ENCODE data around the gene ADAMTS7.

The ADAMTS7 gene

DNA sequence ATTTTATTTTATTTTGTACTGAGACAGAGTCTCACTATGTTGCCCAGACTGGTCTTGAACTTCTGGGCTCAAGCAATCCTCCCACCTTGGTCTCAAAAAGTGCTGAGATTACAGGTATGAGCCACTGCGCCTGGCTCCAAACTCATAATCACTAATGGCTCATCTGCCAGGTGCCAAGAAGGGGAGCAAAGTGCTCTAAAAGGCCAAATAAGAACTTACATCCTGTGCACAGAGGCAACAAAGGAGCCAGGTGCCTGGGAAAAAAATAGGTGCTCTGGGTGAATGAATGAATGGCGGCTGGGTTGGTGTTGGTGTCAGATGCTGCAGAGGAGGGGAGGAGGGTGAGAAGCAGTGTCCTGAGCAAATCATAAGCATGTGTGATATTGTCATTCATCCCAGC lies 25.9 kb upstream of the ADAMTS7 start:
- H3K9me3 ChIP-seq (ENCODE audit: insufficient read depth, low read length, severe bottlenecking), result no peaks in the 10 kb centered on the region
- no peak overlapping the region for H3K9ac ChIP-seq (ENCODE audit: low read depth, low read length)
- no peak overlapping the region for H3K4me2 ChIP-seq (ENCODE audit: insufficient read depth, low read length)
- H3K36me3 ChIP-seq (ENCODE audit: insufficient read depth, low read length), result no peaks in the 10 kb centered on the region
- H3K27ac ChIP-seq (ENCODE audit: low read length), result no peak overlapping the region
- no peaks in the 10 kb centered on the region for H3K79me2 ChIP-seq (ENCODE audit: insufficient read depth, low read length)
- no peak for ATAC-seq (ENCODE audit: insufficient read depth, low read depth)
- no peak for DNase-seq
- H3K4me3 ChIP-seq (ENCODE audit: low read depth in 1 of 2, low read length in 2 of 2), result no peak overlapping the region
- H3K4me1 ChIP-seq (ENCODE audit: insufficient read depth, low read length), result no peaks in the 10 kb centered on the region
- no peak for TF ChIP-seq CTCF (IDR thresholded peaks at IDR 0.05; ENCODE audit: borderline replicate concordance, extremely low read depth, low read length, poor library complexity, severe bottlenecking)
- TF ChIP-seq EZH2 (IDR thresholded peaks at IDR 0.05; ENCODE audit: borderline replicate concordance, low read depth, low read length, severe bottlenecking), result no peak
- no peak overlapping the region for H2AFZ ChIP-seq (ENCODE audit: low read depth, low read length)
- H3K27me3 ChIP-seq (ENCODE audit: insufficient read depth, low read length, poor library complexity), result no peaks in the 10 kb centered on the region
- H4K20me1 ChIP-seq (ENCODE audit: insufficient read depth, low read length), result no peaks in the 10 kb centered on the region

DNA sequence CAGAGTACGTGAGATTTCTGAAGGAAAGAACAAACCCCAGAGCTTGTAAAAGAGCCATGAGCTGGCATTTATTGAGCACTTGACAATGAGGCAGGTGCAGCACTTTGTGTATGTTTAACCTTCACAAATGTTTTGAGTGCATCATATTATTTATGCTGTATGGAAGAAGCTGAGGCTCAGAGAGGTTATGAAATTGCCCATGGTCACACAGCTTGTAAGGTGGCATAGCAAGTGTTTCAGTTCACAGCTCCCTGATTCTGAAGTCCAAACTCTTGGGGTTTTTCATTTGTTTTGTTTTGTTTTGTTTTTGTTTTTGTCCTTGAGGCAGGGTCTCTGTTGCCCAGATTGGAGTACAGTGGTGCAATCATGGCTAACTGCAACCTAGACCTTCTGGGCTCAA lies 25.1 kb upstream of the ADAMTS7 start:
- Histone ChIP-seq H4K20me1 (ENCODE audit: insufficient read depth, low read length) (no peaks in the 10 kb centered on the region), H3K36me3 (ENCODE audit: insufficient read depth, low read length) (no peaks in the 10 kb centered on the region), H3K9ac (ENCODE audit: low read depth, low read length) (no peak overlapping the region), H3K79me2 (ENCODE audit: insufficient read depth, low read length) (no peaks in the 10 kb centered on the region), H2AFZ (ENCODE audit: low read depth, low read length) (no peak overlapping the region), H3K4me2 (ENCODE audit: insufficient read depth, low read length) (no peak overlapping the region), H3K27me3 (ENCODE audit: insufficient read depth, low read length, poor library complexity) (no peaks in the 10 kb centered on the region), H3K27ac (ENCODE audit: low read length) (no peak overlapping the region), H3K9me3 (ENCODE audit: insufficient read depth, low read length, severe bottlenecking) (no peaks in the 10 kb centered on the region), H3K4me3 (ENCODE audit: low read depth in 1 of 2, low read length in 2 of 2) (no peak overlapping the region), H3K4me1 (ENCODE audit: insufficient read depth, low read length) (no peaks in the 10 kb centered on the region)
- DNase-seq (no peak), ATAC-seq (ENCODE audit: insufficient read depth, low read depth) (no peak)
- TF ChIP-seq EZH2 (IDR thresholded peaks at IDR 0.05; ENCODE audit: borderline replicate concordance, low read depth, low read length, severe bottlenecking) (no peak), CTCF (IDR thresholded peaks at IDR 0.05; ENCODE audit: borderline replicate concordance, extremely low read depth, low read length, poor library complexity, severe bottlenecking) (no peak)

- Histone ChIP-seq H3K27me3 (ENCODE audit: insufficient read depth, low read length, poor library complexity) (no peaks in the 10 kb centered on the region), H3K79me2 (ENCODE audit: insufficient read depth, low read length) (no peaks in the 10 kb centered on the region), H3K4me2 (ENCODE audit: insufficient read depth, low read length) (no peak overlapping the region), H4K20me1 (ENCODE audit: insufficient read depth, low read length) (no peaks in the 10 kb centered on the region), H3K4me3 (ENCODE audit: low read depth in 1 of 2, low read length in 2 of 2) (no peak overlapping the region), H3K4me1 (ENCODE audit: insufficient read depth, low read length) (no peaks in the 10 kb centered on the region), H3K36me3 (ENCODE audit: insufficient read depth, low read length) (no peaks in the 10 kb centered on the region), H2AFZ (ENCODE audit: low read depth, low read length) (no peak overlapping the region), H3K9me3 (ENCODE audit: insufficient read depth, low read length, severe bottlenecking) (no peaks in the 10 kb centered on the region), H3K27ac (ENCODE audit: low read length) (no peak overlapping the region), H3K9ac (ENCODE audit: low read depth, low read length) (no peak overlapping the region)
- ATAC-seq (ENCODE audit: insufficient read depth, low read depth), result no peak
- no peak for DNase-seq
- TF ChIP-seq CTCF (IDR thresholded peaks at IDR 0.05; ENCODE audit: borderline replicate concordance, extremely low read depth, low read length, poor library complexity, severe bottlenecking), result no peak
- no peak for TF ChIP-seq EZH2 (IDR thresholded peaks at IDR 0.05; ENCODE audit: borderline replicate concordance, low read depth, low read length, severe bottlenecking)
Observed at GRCh38 chr15:78831229-78832207, 20.3 kb upstream of the ADAMTS7 start.
